Measurements from ENCODE around the gene RNF112. TPM values are rescaled to one million over a fixed set of nuclear protein-coding genes. Genes with fewer than 3 reads are reported as not detected.
A peak's percentile ranks its signal among the peaks of the same experiment; 100 is the strongest.

Gene RNF112, protein sequence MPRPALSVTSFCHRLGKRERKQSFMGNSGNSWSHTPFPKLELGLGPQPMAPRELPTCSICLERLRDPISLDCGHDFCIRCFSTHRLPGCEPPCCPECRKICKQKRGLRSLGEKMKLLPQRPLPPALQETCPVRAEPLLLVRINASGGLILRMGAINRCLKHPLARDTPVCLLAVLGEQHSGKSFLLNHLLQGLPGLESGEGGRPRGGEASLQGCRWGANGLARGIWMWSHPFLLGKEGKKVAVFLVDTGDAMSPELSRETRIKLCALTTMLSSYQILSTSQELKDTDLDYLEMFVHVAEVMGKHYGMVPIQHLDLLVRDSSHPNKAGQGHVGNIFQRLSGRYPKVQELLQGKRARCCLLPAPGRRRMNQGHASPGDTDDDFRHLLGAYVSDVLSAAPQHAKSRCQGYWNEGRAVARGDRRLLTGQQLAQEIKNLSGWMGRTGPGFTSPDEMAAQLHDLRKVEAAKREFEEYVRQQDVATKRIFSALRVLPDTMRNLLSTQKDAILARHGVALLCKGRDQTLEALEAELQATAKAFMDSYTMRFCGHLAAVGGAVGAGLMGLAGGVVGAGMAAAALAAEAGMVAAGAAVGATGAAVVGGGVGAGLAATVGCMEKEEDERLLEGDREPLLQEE
- total RNA-seq (2016; rRNA removed; fragmentation: Illumina TruSeq; extraction: Trizol) = not detected in 2 replicates
- not detected in 2 replicates for total RNA-seq (2016; cell fraction: cytosol; rRNA removed; fragmentation: Illumina TruSeq; extraction: Trizol; ENCODE audit: low read depth)
- not detected in 2 replicates for total RNA-seq (2016; cell fraction: insoluble cytoplasmic fraction; rRNA removed; fragmentation: Illumina TruSeq; extraction: Trizol)
- total RNA-seq (2016; cell fraction: membrane; rRNA removed; fragmentation: Illumina TruSeq; extraction: Trizol) = not detected in 2 replicates
- total RNA-seq (2016; cell fraction: nucleus; rRNA removed; fragmentation: Illumina TruSeq; extraction: Trizol) = not detected in 2 replicates
- 0.01 and 0.05 TPM in 2 replicates for polyA plus RNA-seq (2011; rRNA removed)
- polyA plus RNA-seq (2011; cell fraction: cytosol; rRNA removed) = 0.01 TPM in 1 of 2 replicates, not detected in the other
- 0.73 and 0.85 TPM in 2 replicates for polyA plus RNA-seq (2011; cell fraction: nucleus; rRNA removed)
- polyA plus RNA-seq (2012) = 0.27 and 0.52 TPM in 2 replicates
- not detected in 2 replicates for polyA plus RNA-seq (2016; cell fraction: cytosol; fragmentation: Illumina TruSeq; extraction: Trizol; ENCODE audit: low read depth)
- polyA plus RNA-seq (2016; cell fraction: insoluble cytoplasmic fraction; fragmentation: Illumina TruSeq; extraction: Trizol; ENCODE audit: low read depth) = not detected in 2 replicates
- polyA plus RNA-seq (2016; cell fraction: membrane; fragmentation: Illumina TruSeq; extraction: Trizol; ENCODE audit: low read depth) = not detected in 2 replicates
- polyA plus RNA-seq (2016; cell fraction: nucleus; fragmentation: Illumina TruSeq; extraction: Trizol; ENCODE audit: insufficient read depth, low read depth) = not detected in 2 replicates
- polyA minus RNA-seq (2011; rRNA and poly(A)+ RNA removed; ENCODE audit: low replicate concordance) = 0.14 TPM in 1 of 2 replicates, not detected in the other
- not detected in 2 replicates for polyA minus RNA-seq (2011; cell fraction: cytosol; rRNA and poly(A)+ RNA removed)
- polyA minus RNA-seq (2011; cell fraction: nucleus; rRNA and poly(A)+ RNA removed) = 0.13 TPM in 1 of 2 replicates, not detected in the other
- Bru-seq, nascent RNA = not detected
- percentile 12 among the genes with signal in this experiment for BruChase-seq, experiment 1, labeled RNA remaining after a 6-hour chase
- percentile 11 among the genes with signal in this experiment for BruChase-seq, experiment 2, labeled RNA remaining after a 2-hour chase
- long read RNA-seq, experiment 1 = 0 reads
- long read RNA-seq, experiment 2 = 0 reads

- in situ Hi-C loops (cut with HindIII; ENCODE audit: extremely low pct_ligation_motif_present, low pct_unique_long_range_greater_than_20kb) (no loop called here), intact Hi-C loops (cut with micrococcal nuclease; ENCODE audit: unreplicated experiment) (no loop called here)
- no peaks in the 10 kb centered on the region for H3K79me2 ChIP-seq (ENCODE audit: insufficient read depth, low read length)
- H3K9ac ChIP-seq (ENCODE audit: insufficient read depth, low read depth, low read length) = no peak within 1 kb of the TSS
- ATAC-seq (no peak), DNase-seq (ENCODE audit: low spot score) (no peak), FAIRE-seq (no peak)
- WGBS (ENCODE audit: low lambda C conversion rate) = 25% methylated on average over 23 of the region's 23 CpGs
- CTCF ChIA-PET (ENCODE audit: low intra/inter-chr PET ratio, low total read pairs) = no interaction called here
- no peak within 1 kb of the TSS for H3K4me2 ChIP-seq (ENCODE audit: low read depth, low read length)
- H3K4me1 ChIP-seq (ENCODE audit: insufficient read depth, low read length) = no peaks in the 10 kb centered on the region
- no peak within 1 kb of the TSS for H2AFZ ChIP-seq (ENCODE audit: low read length)
- no peak for TF ChIP-seq ZBTB8A (CRISPR knock-in tag; IDR thresholded peaks at IDR 0.05; ENCODE audit: borderline replicate concordance, low read depth)
- TF ChIP-seq ZNF430 (CRISPR knock-in tag; IDR thresholded peaks at IDR 0.05) = no peak
- TF ChIP-seq CTCF (CRISPR knock-in tag; IDR thresholded peaks at IDR 0.05) = peak; percentile 7; the same call in 1 of the 2 replicates
- no peaks in the 10 kb centered on the region for H3K9me3 ChIP-seq (ENCODE audit: low read length)
- POLR2A ChIA-PET = no interaction called here
- H3K36me3 ChIP-seq (replicated peaks in 1 of 2; ENCODE audit: control insufficient read depth in 1 of 2, insufficient read depth in 2 of 2, low read length in 2 of 2) = no peaks in the 10 kb centered on the region
- no peak within 1 kb of the TSS for H3K4me3 ChIP-seq (replicated peaks in 1 of 3; ENCODE audit: insufficient read depth in 1 of 3, low read depth in 2 of 3, low read length in 3 of 3)
- H3K27me3 ChIP-seq (ENCODE audit: control insufficient read depth in 1 of 2, insufficient read depth in 2 of 2, low read length in 2 of 2) = peaks cover 12 to 42% of the 10 kb centered on the region in 2 experiments
- no TSS peak for BruUV-seq (replicated peaks)
- no peak within 1 kb of the TSS for H3K27ac ChIP-seq (ENCODE audit: extremely low read length, insufficient read depth, low read length)
- H4K20me1 ChIP-seq (ENCODE audit: insufficient read depth, low read length) = no peaks in the 10 kb centered on the region
These were observed at the start of gene RNF112 for GRCh38 chr17:19410875-19411620. Gene RNF112 (plus strand): TSS chr17:19411232. CDS start chr17:19411409, 177 bp downstream.

Measured in HepG2 (cell line).